CD4-positive, alpha-beta T cell treated with Interleukin-15 for 4 hours (primary cell): ENCODE data around the gene OR2M7.
"Not testable (repeated sequence)": the region's sequence is repeated elsewhere in the genome, so short reads cannot be mapped to it uniquely, and the experiment has no call there.

ENCODE experiments used
- DNase-seq: peaks from one replicate; pipeline ENCODE4 v3.0.0-alpha.2; 2020; ENCODE audit warnings: low spot score

The OR2M7 gene

GRCh38 chr1:248324468-248324867 lies at the start of gene OR2M7:
TSS of gene OR2M7 (minus strand) at chr1:248324568. CDS start at chr1:248324568, 0 bp downstream.
- no peak for DNase-seq

- no peak for DNase-seq
Measured at GRCh38 chr1:248373761-248374160, 49.4 kb upstream of the OR2M7 start.

GRCh38 chr1:248372394-248372793 lies 48.0 kb upstream of the OR2M7 start:
- no peak for DNase-seq

- DNase-seq, result no peak
Measured at GRCh38 chr1:248366609-248367008, 42.2 kb upstream of the OR2M7 start.

GRCh38 chr1:248361121-248361715 lies 36.9 kb upstream of the OR2M7 start, which contains the start of gene OR2T4:
TSS of gene OR2T4 (plus strand) at chr1:248361665. CDS start at chr1:248361665, 0 bp downstream.
- DNase-seq, result no peak

GRCh38 chr1:248359415-248359814 lies 35.0 kb upstream of the OR2M7 start:
- DNase-seq, result no peak

GRCh38 chr1:248348475-248348874 lies 24.1 kb upstream of the OR2M7 start, which contains the start of gene OR14C36:
TSS of gene OR14C36 (plus strand) at chr1:248348775. CDS start at chr1:248348775, 0 bp downstream.
- DNase-seq, result no peak

GRCh38 chr1:248343451-248343850 lies 19.1 kb upstream of the OR2M7 start:
- no peak for DNase-seq

GRCh38 chr1:248316796-248317195 lies 7.6 kb downstream of the OR2M7 start:
- no peak for DNase-seq

- DNase-seq, result not testable (repeated sequence)
Measured at GRCh38 chr1:248306740-248307139, 17.6 kb downstream of the OR2M7 start.

GRCh38 chr1:248306103-248306502 lies 18.3 kb downstream of the OR2M7 start:
- DNase-seq, result no peak

GRCh38 chr1:248305672-248306071 lies 18.7 kb downstream of the OR2M7 start:
- DNase-seq, result not testable (repeated sequence)

- no peak for DNase-seq
Measured at GRCh38 chr1:248303324-248303723, 21.0 kb downstream of the OR2M7 start, which contains the start of gene OR2T12. TSS of gene OR2T12 (minus strand) at chr1:248303424. CDS start at chr1:248295578, 7,846 bp downstream.

- no peak for DNase-seq
Measured at GRCh38 chr1:248288391-248288790, 36.0 kb downstream of the OR2M7 start.

- DNase-seq, result no peak
Measured at GRCh38 chr1:248277876-248278275, 46.5 kb downstream of the OR2M7 start, which contains the start of gene OR2T33. TSS of gene OR2T33 (minus strand) at chr1:248277976. CDS start at chr1:248273814, 4,162 bp downstream.
